HG03039 (cell line): Measurements from ENCODE around the gene RAB38.

Experiments
- ATAC-seq: cut with Tn5 transposase; IDR thresholded peaks from one replicate; pipeline ENCODE4 v1.9.1; 2021; ENCODE audit warnings: mild to moderate bottlenecking, moderate library complexity; ENCODE audit not compliant: unreplicated experiment

Gene RAB38

DNA sequence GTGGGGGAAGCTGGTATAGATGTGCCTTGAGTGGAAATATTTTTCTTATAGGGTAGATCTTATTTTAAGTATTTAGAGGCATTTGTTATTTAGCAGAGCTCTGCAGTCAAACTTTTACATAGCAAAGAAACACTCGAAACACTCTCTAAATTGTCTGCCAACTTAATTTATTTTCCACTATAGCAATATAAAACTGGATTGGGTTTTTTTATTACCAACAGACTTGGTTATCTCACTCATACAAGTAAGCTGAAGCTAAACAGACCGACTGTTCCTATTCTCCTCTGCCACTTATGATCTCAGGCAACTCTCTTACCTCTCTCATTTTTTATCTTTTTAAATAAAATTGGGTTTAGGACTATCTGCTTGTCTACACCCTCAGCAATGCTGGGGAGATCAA is 4.6 kb downstream of the RAB38 start:
- ATAC-seq: no peak

GRCh38 chr11:88169881-88170280 is 5.4 kb downstream of the RAB38 start:
- no peak for ATAC-seq

GRCh38 chr11:88169471-88169870 is 5.8 kb downstream of the RAB38 start:
- no peak for ATAC-seq

DNA sequence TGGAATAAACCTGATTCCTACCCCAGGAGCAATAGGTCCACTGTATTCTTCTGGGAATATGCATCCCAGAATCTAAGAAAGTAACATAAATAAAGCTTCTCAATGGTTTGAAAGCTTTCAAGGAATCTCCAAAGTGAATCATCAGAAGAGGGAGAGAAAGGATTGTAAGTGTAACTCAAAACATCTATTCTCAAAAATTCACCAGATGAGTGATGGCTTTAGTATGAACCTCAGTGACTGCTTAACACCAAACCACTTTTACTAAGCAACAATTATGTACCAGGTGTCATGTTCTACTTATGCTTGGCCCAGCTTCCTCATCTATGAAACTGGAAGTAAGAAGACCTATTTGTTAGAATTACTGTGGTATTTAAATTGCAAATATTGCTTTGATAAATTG is 7.4 kb downstream of the RAB38 start:
- no peak for ATAC-seq

DNA sequence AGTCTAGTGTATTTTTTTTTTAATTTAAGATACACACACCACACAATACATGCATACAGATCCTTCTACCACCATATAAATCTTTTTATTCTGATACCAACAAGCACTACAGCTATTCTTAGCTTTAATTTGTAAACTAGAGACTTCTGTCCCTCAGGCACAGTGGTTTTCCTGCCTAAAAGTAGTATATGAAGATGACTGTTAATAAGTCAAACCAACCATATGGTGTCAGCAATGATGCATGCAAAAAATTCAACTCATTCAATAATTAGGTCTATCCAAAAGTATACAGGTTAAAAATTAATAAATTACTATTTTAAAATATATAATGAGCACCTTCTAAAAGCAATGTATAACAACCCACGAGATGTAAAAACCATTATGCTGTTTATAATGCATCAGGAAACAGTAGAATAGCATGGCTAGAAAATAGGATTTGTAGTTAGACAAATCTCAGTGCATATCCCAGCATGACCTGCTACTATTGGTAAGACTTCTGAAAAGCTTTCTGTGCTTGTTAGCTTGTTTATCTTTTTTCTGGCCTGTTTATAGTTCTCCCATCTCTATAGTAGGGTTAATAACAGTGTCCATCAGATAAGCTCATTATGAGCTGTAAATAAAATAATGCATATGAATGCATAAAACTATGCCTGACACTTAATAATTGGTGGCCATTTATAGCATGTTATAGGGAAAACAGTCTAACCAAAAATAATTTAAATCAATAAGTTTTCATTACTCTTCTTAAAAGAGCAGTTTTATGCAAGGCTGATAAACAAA is 10.2 kb downstream of the RAB38 start:
- ATAC-seq: no peak

DNA sequence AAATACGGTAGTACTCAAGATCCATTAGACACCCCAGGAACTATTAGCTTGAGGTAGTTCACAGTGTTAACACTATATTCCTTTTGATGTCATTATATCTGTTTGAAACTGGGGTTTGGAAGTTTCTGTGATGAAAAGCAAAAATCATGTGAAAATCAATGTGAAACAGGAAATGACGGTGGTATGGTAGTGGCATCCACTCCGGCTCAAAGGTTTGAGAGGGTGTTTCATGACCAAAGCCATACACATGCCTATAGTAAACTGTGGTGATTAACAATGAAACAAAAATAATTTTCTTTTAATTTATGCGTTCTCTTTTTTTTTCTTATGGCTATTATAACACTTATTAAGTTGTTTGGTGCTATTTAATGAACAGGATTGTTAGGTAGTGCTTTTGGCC is 10.9 kb downstream of the RAB38 start:
- no peak for ATAC-seq

- no peak for ATAC-seq
These were observed 17.2 kb downstream of the RAB38 start for GRCh38 chr11:88158081-88158480.

GRCh38 chr11:88157370-88157769 is 17.9 kb downstream of the RAB38 start:
- no peak for ATAC-seq

- ATAC-seq: no peak
These were observed 22.9 kb downstream of the RAB38 start for GRCh38 chr11:88152381-88152780.

GRCh38 chr11:88151709-88152265 is 23.5 kb downstream of the RAB38 start:
- no peak for ATAC-seq

DNA sequence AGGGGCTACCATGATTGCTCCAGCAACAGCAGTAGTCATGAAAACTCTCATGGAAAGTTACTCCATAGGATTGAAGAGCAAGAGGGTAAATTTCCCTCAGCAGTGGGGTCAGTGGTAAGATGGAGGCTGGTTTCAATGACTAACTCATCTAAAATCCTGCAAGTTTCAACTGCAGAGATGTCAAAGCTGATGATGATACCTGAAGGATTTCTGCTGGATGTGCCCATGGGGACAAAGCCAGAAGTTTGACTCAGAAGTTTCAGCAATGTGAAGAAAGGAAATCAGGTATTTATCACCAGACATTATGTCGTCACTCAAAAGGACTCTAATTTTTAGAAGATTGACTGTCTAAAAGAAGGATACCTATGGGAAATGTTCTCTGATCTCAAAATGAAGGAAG is 29.1 kb downstream of the RAB38 start:
- ATAC-seq: no peak

- ATAC-seq: no peak
These were observed 35.4 kb downstream of the RAB38 start for GRCh38 chr11:88139865-88140264.

GRCh38 chr11:88131764-88132470 is 43.3 kb downstream of the RAB38 start:
- no peak for ATAC-seq

DNA sequence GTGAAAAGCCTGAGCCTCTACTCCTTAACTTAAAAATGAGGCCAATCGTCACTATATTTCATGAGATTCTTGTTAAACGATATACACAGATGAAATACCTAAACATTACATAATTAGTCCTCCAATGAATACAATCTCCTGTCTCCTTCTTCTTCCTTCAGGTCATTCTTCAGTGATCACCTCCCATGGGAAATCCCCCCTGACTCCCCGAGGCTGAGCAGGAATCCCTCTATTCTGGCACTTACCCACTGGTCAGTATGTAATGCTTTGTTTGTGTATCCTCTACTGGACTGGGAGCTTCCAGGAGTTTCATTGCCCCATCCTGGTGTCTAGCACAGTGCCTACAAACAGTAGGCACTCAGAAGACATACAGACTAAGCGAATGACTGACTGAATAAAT is 52.3 kb downstream of the RAB38 start:
- ATAC-seq: no peak

DNA sequence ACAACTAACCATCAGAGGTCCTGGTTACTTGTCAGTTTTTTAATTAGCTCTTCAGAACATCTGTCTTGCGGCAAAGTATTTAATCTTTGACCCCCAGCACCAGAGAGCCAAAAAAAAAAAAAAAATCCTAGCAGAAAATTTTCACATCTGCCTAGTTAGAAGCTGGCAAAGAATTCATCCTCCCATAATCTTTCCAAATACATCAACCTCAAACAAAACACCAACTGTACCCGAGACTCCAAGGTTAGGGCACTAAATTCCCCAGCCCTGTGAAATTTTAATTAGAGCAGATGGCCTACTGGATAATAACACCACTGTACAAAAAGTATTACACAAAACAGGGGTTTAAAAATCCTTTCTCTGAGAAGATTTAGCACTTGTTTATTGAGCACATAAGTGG is 55.7 kb downstream of the RAB38 start:
- ATAC-seq: no peak

DNA sequence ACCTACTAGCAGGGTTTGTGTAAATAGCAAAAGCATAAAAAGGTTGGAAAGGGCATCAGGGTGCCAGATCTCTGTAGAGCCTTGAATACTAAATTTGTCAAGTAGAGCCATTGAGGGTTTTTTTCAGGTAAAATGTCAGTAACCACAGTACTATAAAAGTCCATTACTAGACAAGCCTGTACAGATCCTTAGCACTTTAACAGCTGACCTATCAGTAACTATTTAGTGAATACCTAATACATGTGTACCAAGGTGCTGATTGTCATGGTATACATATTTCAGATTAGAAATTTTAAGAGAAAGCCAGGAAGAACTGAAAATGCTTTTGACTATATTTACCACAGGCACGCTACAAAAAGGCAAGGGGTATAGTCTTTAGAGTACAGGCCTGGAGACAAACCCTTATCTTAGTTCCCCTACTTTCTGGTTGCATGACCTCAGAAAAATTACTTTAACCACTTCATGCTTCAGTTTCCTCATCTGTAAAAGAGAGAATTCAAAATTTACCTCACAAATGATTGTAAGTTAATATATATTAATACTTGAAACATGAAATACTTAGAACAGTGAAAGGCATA is 57.9 kb downstream of the RAB38 start:
- no peak for ATAC-seq

DNA sequence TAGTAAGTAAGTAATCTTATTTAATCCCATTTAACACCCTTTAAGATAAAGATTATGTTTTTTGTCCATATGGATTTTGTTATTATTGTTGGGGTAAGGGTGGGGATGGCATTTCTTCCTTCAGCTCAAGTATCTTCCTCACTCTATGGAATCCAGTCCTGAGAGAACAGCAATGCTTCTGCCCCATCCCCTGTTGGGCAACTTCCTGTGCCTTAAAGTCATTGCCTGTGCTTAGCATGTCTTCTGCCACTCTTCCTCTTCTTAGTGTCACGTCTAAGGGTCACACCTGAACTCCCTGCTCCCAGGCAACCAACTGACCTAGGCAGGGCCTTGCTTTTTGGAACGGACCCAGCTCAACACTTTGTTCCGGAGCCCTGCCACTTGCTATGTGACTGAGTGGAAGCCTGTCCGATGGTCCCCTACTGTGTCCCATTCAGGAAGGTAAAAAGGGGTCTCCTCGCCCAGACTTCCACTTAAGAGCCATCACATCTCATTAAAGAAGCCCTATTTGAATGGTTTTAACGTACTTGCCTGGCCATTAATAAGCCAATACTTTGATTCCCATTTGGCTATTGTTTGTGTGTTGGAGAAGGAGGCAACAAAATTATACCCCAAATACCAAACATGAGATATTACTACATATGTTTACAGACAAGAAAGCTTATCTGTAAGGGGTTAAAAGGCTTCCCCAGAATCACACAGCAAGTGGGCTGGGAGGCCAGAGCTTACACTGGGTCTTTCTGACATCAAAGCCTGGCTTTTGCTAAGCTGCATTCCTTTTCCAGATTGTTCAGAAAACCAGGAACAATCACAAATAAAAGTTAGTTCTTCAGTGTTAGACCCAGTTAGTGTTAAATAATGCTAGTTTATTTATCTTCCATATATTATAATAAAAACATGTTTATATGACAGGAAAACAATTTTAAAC is 59.2 kb downstream of the RAB38 start:
- no peak for ATAC-seq

DNA sequence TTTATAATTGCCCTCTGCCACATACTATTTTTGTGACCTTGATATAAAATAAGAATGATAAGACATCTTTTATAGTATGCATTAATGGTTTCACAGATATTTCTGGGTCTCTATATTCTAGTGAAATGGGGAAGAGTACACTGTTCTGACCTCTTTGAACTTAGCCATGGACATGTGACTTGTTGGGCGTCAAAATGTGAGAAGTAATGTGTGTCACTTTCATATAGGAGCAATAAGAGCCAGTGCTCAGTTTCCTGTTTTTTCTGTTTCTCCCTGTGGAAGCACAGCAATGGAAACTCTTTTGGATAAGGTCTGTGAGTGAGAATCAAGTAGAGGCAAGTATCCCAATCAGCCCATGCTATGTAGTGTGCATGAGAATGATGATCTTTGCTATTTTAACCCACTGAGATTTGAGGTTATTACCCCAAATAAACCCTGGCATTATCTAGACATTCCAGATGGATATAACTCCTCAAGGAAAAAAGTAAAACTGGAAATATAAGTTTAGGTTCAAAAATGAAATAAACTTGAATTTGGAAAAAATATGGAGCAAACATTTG is 60.7 kb downstream of the RAB38 start:
- no peak for ATAC-seq

GRCh38 chr11:88106666-88107065 is 68.6 kb downstream of the RAB38 start:
- ATAC-seq: no peak

GRCh38 chr11:88105951-88106350 is 69.3 kb downstream of the RAB38 start:
- ATAC-seq: no peak
